ENCODE data around the gene SUSD4. TPM values are rescaled to one million over a fixed set of nuclear protein-coding genes. Genes with fewer than 3 reads are reported as not detected.
"Not testable (repeated sequence)": the region's sequence is repeated elsewhere in the genome, so short reads cannot be mapped to it uniquely, and the experiment has no call there.

SUSD4 gene
- total RNA-seq, 3 donors from 2014 or later (not counting 1 experiment from before 2014, with no cell fraction given): 0.60 to 1.1 TPM; not detected in 1

DNA sequence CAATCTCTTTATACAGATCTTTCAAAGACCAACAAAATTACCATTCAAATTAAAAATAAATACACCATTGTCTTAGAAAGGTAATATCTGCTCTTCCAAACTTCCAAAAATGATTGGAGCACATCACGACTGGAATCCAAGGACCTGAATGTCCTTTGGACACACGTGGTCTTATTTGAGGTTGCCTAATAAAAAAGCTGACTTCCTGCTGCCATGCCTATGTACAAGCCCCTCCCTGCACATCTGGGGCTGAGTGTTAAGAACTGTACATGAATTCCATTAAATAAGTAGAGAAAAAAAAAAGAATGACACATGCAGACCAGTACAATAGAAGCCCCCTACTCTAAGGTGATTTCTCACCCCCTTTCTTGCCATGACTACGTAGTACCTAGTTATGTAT is 73.6 kb downstream of the SUSD4 start:
- intact Hi-C loops (cut with micrococcal nuclease): no loop called here
- 46% methylated on average over 2 of the region's 3 CpGs for WGBS (ENCODE audit: insufficient coverage)
- Mint-ChIP-seq H3K9me3 (peaks cover 0 to 2% of the 10 kb centered on the region in 2 donors), H3K4me3 (no peak overlapping the region), H3K36me3 (no peaks in the 10 kb centered on the region), H3K27ac (no peak overlapping the region), H3K27me3 (ENCODE audit: low read depth in 2 of 2) (peaks cover 9 to 11% of the 10 kb centered on the region in 2 donors), H3K4me1 (no peaks in the 10 kb centered on the region)
- TF ChIP-seq, protein P1, sequence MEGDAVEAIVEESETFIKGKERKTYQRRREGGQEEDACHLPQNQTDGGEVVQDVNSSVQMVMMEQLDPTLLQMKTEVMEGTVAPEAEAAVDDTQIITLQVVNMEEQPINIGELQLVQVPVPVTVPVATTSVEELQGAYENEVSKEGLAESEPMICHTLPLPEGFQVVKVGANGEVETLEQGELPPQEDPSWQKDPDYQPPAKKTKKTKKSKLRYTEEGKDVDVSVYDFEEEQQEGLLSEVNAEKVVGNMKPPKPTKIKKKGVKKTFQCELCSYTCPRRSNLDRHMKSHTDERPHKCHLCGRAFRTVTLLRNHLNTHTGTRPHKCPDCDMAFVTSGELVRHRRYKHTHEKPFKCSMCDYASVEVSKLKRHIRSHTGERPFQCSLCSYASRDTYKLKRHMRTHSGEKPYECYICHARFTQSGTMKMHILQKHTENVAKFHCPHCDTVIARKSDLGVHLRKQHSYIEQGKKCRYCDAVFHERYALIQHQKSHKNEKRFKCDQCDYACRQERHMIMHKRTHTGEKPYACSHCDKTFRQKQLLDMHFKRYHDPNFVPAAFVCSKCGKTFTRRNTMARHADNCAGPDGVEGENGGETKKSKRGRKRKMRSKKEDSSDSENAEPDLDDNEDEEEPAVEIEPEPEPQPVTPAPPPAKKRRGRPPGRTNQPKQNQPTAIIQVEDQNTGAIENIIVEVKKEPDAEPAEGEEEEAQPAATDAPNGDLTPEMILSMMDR (IDR thresholded peaks at IDR 0.05): no peak
- no peak for DNase-seq
- H3K4me1 ChIP-seq (ENCODE audit: control insufficient read depth, insufficient read depth, low read length): no peaks in the 10 kb centered on the region
- H3K4me3 ChIP-seq (ENCODE audit: low read length): no peak overlapping the region
- H3K27me3 ChIP-seq (ENCODE audit: control insufficient read depth, insufficient read depth, low read length): no peaks in the 10 kb centered on the region
- H3K36me3 ChIP-seq (ENCODE audit: control insufficient read depth, insufficient read depth, low read length): no peaks in the 10 kb centered on the region
- no peak for ATAC-seq
- no peak overlapping the region for H3K27ac ChIP-seq (ENCODE audit: low read length)
- H3K9me3 ChIP-seq (ENCODE audit: control insufficient read depth, insufficient read depth, low read length): no peaks in the 10 kb centered on the region

DNA sequence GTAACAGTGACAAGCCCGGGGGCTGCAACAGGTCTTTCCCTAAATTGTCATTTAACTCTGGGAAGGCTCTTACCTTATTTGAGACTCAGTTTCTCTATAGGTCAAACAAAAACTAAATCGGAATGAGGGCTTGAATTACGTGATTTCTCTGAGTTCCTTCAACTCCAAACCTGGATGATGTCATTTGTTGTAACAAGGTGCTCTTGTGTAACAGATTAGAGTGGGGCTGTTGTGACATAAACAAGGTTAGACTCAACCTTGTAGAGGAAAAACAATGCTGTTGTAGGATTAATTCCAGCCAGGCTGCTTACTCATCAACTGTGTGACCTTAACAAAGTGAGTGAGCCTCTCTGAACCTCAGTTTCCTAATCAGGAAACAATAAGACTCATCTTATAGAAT is 74.4 kb downstream of the SUSD4 start:
- H3K27me3 Mint-ChIP-seq (ENCODE audit: low read depth in 2 of 2): peaks cover 12 to 17% of the 10 kb centered on the region in 2 donors
- H3K4me3 ChIP-seq (ENCODE audit: low read length): no peak overlapping the region
- ATAC-seq (no peak), DNase-seq (no peak)
- H3K9me3 Mint-ChIP-seq: peaks cover 0 to 3% of the 10 kb centered on the region in 2 donors
- H3K27me3 ChIP-seq (ENCODE audit: control insufficient read depth, insufficient read depth, low read length): no peaks in the 10 kb centered on the region
- H3K4me1 Mint-ChIP-seq: no peaks in the 10 kb centered on the region
- H3K9me3 ChIP-seq (ENCODE audit: control insufficient read depth, insufficient read depth, low read length): no peaks in the 10 kb centered on the region
- no peaks in the 10 kb centered on the region for H3K36me3 Mint-ChIP-seq
- intact Hi-C loops (cut with micrococcal nuclease): no loop called here
- H3K4me3 Mint-ChIP-seq: no peak overlapping the region
- no peaks in the 10 kb centered on the region for H3K36me3 ChIP-seq (ENCODE audit: control insufficient read depth, insufficient read depth, low read length)
- TF ChIP-seq, protein P1 (IDR thresholded peaks at IDR 0.05): no peak
- WGBS (ENCODE audit: insufficient coverage): 84% methylated on average over 3 of the region's 3 CpGs
- H3K27ac ChIP-seq (ENCODE audit: low read length): no peak overlapping the region
- H3K4me1 ChIP-seq (ENCODE audit: control insufficient read depth, insufficient read depth, low read length): no peaks in the 10 kb centered on the region
- no peak overlapping the region for H3K27ac Mint-ChIP-seq

DNA sequence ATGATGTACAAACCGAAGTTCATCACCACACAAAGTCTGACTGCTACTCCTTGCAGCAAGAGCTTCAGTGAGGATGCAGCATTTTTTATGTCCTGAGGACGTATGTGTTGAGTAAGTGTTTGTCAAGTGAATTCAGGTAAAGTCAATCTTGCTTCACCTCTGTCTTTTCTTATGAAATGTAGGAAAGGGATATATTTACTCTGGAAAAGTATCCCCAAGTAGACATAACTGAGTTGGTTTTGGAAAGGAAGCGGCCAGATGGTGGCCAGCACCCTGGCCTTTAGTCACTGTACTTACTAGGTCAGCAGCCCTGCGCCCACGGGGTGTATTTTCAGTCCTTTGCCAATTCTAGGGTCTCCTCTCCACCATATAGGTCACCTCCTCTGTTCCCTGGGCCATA is 75.2 kb downstream of the SUSD4 start:
- no peak for ATAC-seq

DNA sequence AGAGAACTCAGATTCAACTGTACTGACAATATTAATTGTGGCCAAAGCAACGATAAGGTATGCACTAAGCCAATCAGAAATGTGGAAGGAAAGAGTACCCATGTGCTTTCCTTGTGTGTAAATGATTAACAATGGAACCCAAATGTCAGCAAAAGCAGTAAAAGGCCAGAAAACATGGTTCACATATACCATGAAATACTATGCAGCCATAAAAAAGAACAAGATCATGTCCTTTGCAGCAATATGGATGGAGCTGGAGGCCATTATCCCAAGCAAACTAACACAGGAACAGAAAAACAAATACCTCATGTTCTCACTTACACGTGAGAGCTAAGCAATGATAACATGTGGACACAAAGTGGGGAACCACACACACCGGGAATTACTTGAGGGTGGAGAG is 78.5 kb downstream of the SUSD4 start:
- WGBS (ENCODE audit: insufficient coverage): 96% methylated on average over 2 of the region's 3 CpGs
- Histone ChIP-seq H3K36me3 (ENCODE audit: control insufficient read depth, insufficient read depth, low read length) (no peaks in the 10 kb centered on the region), H3K27me3 (ENCODE audit: control insufficient read depth, insufficient read depth, low read length) (no peaks in the 10 kb centered on the region), H3K4me3 (ENCODE audit: low read length) (no peak overlapping the region), H3K9me3 (ENCODE audit: control insufficient read depth, insufficient read depth, low read length) (no peaks in the 10 kb centered on the region), H3K4me1 (ENCODE audit: control insufficient read depth, insufficient read depth, low read length) (no peaks in the 10 kb centered on the region), H3K27ac (ENCODE audit: low read length) (no peak overlapping the region)
- TF ChIP-seq, protein P1 (IDR thresholded peaks at IDR 0.05): no peak
- ATAC-seq (no peak), DNase-seq (no peak)
- peaks cover 0 to 3% of the 10 kb centered on the region in 2 donors for H3K9me3 Mint-ChIP-seq
- peaks cover 8 to 18% of the 10 kb centered on the region in 2 donors for H3K27me3 Mint-ChIP-seq (ENCODE audit: low read depth in 2 of 2)
- no peaks in the 10 kb centered on the region for H3K36me3 Mint-ChIP-seq
- intact Hi-C loops (cut with micrococcal nuclease): no loop called here
- H3K4me1 Mint-ChIP-seq: no peaks in the 10 kb centered on the region
- no peak overlapping the region for H3K27ac Mint-ChIP-seq
- no peak overlapping the region for H3K4me3 Mint-ChIP-seq

More for the DNA sequence above, 75.2 kb downstream of the SUSD4 start:
- no peak for DNase-seq
- intact Hi-C loops (cut with micrococcal nuclease): no loop called here
- Histone ChIP-seq H3K4me3 (ENCODE audit: low read length) (no peak overlapping the region), H3K27ac (ENCODE audit: low read length) (no peak overlapping the region), H3K27me3 (ENCODE audit: control insufficient read depth, insufficient read depth, low read length) (no peaks in the 10 kb centered on the region), H3K4me1 (ENCODE audit: control insufficient read depth, insufficient read depth, low read length) (no peaks in the 10 kb centered on the region), H3K9me3 (ENCODE audit: control insufficient read depth, insufficient read depth, low read length) (no peaks in the 10 kb centered on the region), H3K36me3 (ENCODE audit: control insufficient read depth, insufficient read depth, low read length) (no peaks in the 10 kb centered on the region)
- Mint-ChIP-seq H3K27me3 (ENCODE audit: low read depth in 2 of 2) (peaks cover 12 to 21% of the 10 kb centered on the region in 2 donors), H3K4me1 (no peaks in the 10 kb centered on the region), H3K4me3 (no peak overlapping the region), H3K27ac (no peak overlapping the region), H3K36me3 (no peaks in the 10 kb centered on the region), H3K9me3 (peaks cover 0 to 3% of the 10 kb centered on the region in 2 donors)
- TF ChIP-seq, protein P1 (IDR thresholded peaks at IDR 0.05): no peak
- whole genome bisulfite sequencing (ENCODE audit: insufficient coverage): 84% methylated on average over 4 of the region's 5 CpGs

DNA sequence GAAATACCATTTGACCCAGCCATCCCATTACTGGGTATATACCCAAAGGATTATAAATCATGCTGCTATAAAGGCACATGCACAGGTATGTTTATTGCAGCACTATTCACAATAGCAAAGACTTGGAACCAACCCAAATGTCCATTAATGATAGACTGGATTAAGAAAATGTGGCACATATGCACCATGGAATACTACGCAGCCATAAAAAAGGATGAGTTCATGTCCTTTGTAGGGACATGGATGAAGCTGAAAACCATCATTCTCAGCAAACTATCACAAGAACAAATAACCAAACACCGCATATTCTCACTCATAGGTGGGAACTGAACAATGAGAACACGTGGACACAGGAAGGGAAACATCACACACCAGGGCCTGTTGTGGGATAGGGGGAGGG is 80.3 kb downstream of the SUSD4 start:
- H3K9me3 Mint-ChIP-seq; H3K4me1 Mint-ChIP-seq; H3K36me3 Mint-ChIP-seq; H3K9me3 ChIP-seq (ENCODE audit: control insufficient read depth, insufficient read depth, low read length); H3K27me3 ChIP-seq (ENCODE audit: control insufficient read depth, insufficient read depth, low read length); H3K4me3 ChIP-seq (ENCODE audit: low read length); H3K36me3 ChIP-seq (ENCODE audit: control insufficient read depth, insufficient read depth, low read length); H3K27ac Mint-ChIP-seq; H3K4me3 Mint-ChIP-seq; H3K27ac ChIP-seq (ENCODE audit: low read length); intact Hi-C loops (cut with micrococcal nuclease); ATAC-seq; H3K4me1 ChIP-seq (ENCODE audit: control insufficient read depth, insufficient read depth, low read length); DNase-seq: not testable (repeated sequence)
- H3K27me3 Mint-ChIP-seq (ENCODE audit: low read depth in 2 of 2): peaks cover 14 to 15% of the 10 kb centered on the region in 2 donors
- WGBS (ENCODE audit: insufficient coverage): no CpG with 5 or more reads among the region's 3 CpGs

Data from natural killer cell (primary cell).